Fibroblast of lung (primary cell): ENCODE data around the gene SLC35F5. TPM values are rescaled to one million over a fixed set of nuclear protein-coding genes. Genes with fewer than 3 reads are reported as not detected.
A peak's percentile ranks its signal among the peaks of the same experiment; 100 is the strongest.

Source experiments
- DNase-seq, 2 donors: peaks; one replicate each; pipeline versions ENCODE4 v3.0.0 to v3.0.0-alpha.2; 2010; ENCODE audit warnings: low read depth in 2 of 2
- H2AFZ ChIP-seq: 2 replicates; pipeline ENCODE4 v1.5.1; 2012; ENCODE audit warnings: low read length, control low read depth, inconsistent platforms
- H3K27ac ChIP-seq: 2 replicates; pipeline ENCODE4 v1.5.1; 2011; ENCODE audit warnings: low read length, control low read depth; ENCODE audit not compliant: insufficient read depth
- H3K27me3 ChIP-seq: 2 replicates; pipeline ENCODE4 v1.5.1; 2011; ENCODE audit warnings: mild to moderate bottlenecking, low read length; ENCODE audit not compliant: control insufficient read depth, insufficient read depth
- H3K36me3 ChIP-seq: 2 replicates; pipeline ENCODE4 v1.5.1; 2011; ENCODE audit warnings: low read length; ENCODE audit not compliant: control insufficient read depth, insufficient read depth
- H3K4me1 ChIP-seq: 2 replicates; pipeline ENCODE4 v1.5.1; 2011; ENCODE audit warnings: low read length; ENCODE audit not compliant: control insufficient read depth, insufficient read depth; ENCODE audit errors: extremely low read depth
- H3K4me2 ChIP-seq: 2 replicates; pipeline ENCODE4 v1.5.1; 2011; ENCODE audit warnings: low read length, control low read depth; ENCODE audit not compliant: insufficient read depth; ENCODE audit errors: extremely low read depth
- H3K4me3 ChIP-seq, 4 experiments: fragments of 200-600 bp in 1 of 4; sonication (generic) in 1 of 4; replicated peaks in 1 of 4; 2 replicates each; pipeline ENCODE4 v1.5.1; 2011 to 2016; ENCODE audit warnings: low read length in 4 of 4, low read depth in 3 of 4, mild to moderate bottlenecking in 3 of 4, control low read depth in 2 of 4, inconsistent platforms in 1 of 4, mixed read lengths in 1 of 4; ENCODE audit not compliant: insufficient read depth in 1 of 4; ENCODE audit errors: control extremely low read depth in 1 of 4
- H3K79me2 ChIP-seq: 2 replicates; pipeline ENCODE4 v1.5.1; 2012; ENCODE audit warnings: mild to moderate bottlenecking, low read length, inconsistent platforms; ENCODE audit not compliant: control insufficient read depth, insufficient read depth
- H3K9ac ChIP-seq: 2 replicates; pipeline ENCODE4 v1.5.1; 2011; ENCODE audit warnings: mild to moderate bottlenecking, low read length, control low read depth; ENCODE audit not compliant: insufficient read depth
- H3K9me3 ChIP-seq: 2 replicates; pipeline ENCODE4 v1.5.1; 2012; ENCODE audit warnings: low read depth, low read length; ENCODE audit not compliant: control insufficient read depth, insufficient read depth
- H4K20me1 ChIP-seq: 2 replicates; pipeline ENCODE4 v1.5.1; 2011; ENCODE audit warnings: low read length; ENCODE audit not compliant: control insufficient read depth, insufficient read depth; ENCODE audit errors: extremely low read depth
- CTCF ChIP-seq, 2 donors: IDR thresholded peaks in 1 of 2; conservative IDR thresholded peaks in 1 of 2; 1 replicate in 1 of 2; 2 replicates in 1 of 2; pipeline ENCODE4 v1.5.1; 2011 to 2012; ENCODE audit warnings: low read length in 2 of 2, control low read depth in 1 of 2, inconsistent platforms in 1 of 2, low read depth in 1 of 2, mild to moderate bottlenecking in 1 of 2
- EZH2 ChIP-seq: IDR thresholded peaks from 2 replicates; pipeline ENCODE4 v1.5.1; 2012; ENCODE audit warnings: low read length, control low read depth, mild to moderate bottlenecking; ENCODE audit errors: missing control alignments
- polyA plus RNA-seq, 2 donors: library from polyadenylated mRNA; depleted of rRNA in 1 of 2; stranded (reverse) in 1 of 2; unstranded in 1 of 2; fragments of >200 nt; gene quantifications; 2 replicates each; pipeline ENCODE4 v1.2.1, GENCODE V29; 2011 to 2012; ENCODE audit warnings: missing spikeins in 1 of 2
- total RNA-seq: library from RNA; depleted of rRNA; stranded (reverse); fragments of >200 nt; gene quantifications from 2 replicates; pipeline ENCODE4 v1.2.1, GENCODE V29; 2014

The SLC35F5 gene
- total and polyA plus RNA-seq, 2 donors (not counting 1 experiment from before 2014, with no cell fraction given): 86.1 to 245 TPM

- H3K4me1 ChIP-seq: peaks cover 15% of the 10 kb centered on the region
- peak overlapping the region; percentile 80 for H2AFZ ChIP-seq
- no peaks in the 10 kb centered on the region for H4K20me1 ChIP-seq
- H3K36me3 ChIP-seq: peaks cover under 1% of the 10 kb centered on the region
- H3K79me2 ChIP-seq: peaks cover 30% of the 10 kb centered on the region
- H3K27me3 ChIP-seq: no peaks in the 10 kb centered on the region
- no peak for TF ChIP-seq EZH2
- no peak for TF ChIP-seq CTCF (conservative IDR thresholded peaks at IDR 0.05 in 1 of 2, IDR thresholded peaks at IDR 0.05 in 1 of 2; ENCODE audit: low read depth in 1 of 2, low read length in 2 of 2)
- no peaks in the 10 kb centered on the region for H3K9me3 ChIP-seq
- peak overlapping the region; percentile 93 for H3K9ac ChIP-seq
- H3K4me2 ChIP-seq: peak overlapping the region; percentile 87
- peak overlapping the region; percentile 46 to 93 (median 77) for H3K4me3 ChIP-seq
- H3K27ac ChIP-seq: peak overlapping the region; percentile 96
- no peak for DNase-seq
These were observed 756 bp upstream of the SLC35F5 start for GRCh38 chr2:113757138-113757657.

DNA sequence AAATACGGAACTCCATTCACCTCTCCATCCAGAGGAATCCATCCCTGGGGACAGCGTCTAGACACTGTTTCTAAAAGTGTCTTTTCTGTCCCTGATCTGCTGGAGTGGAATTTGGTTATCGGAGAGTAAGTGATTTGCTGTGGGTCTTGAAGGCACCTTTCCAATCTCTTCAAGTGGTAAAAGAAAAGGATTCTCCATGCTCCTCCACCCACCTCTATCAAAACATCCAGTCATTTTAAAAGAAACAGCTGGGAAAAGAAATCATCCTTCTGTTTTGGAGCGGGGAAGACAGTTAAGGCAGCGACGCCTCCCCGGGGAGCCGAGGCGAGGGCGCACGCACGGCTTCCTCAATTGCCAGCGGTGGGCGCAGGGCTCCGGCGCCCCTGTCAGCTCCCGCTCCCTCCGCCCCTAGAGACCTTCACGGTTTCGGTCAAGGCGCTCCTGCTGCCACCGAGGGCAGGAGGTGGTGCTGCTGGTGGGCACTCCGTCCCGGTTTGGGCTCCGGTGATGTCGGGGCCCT is 547 bp downstream of the SLC35F5 start:
- no peaks in the 10 kb centered on the region for H3K9me3 ChIP-seq
- peaks cover 4% of the 10 kb centered on the region for H3K4me1 ChIP-seq
- TF ChIP-seq CTCF (conservative IDR thresholded peaks at IDR 0.05 in 1 of 2, IDR thresholded peaks at IDR 0.05 in 1 of 2; ENCODE audit: low read depth in 1 of 2, low read length in 2 of 2): no peak
- TF ChIP-seq EZH2: no peak
- no peaks in the 10 kb centered on the region for H3K27me3 ChIP-seq
- H3K9ac ChIP-seq: peak overlapping the region; percentile 91
- H3K4me2 ChIP-seq: peak overlapping the region; percentile 62
- no peaks in the 10 kb centered on the region for H4K20me1 ChIP-seq
- peaks cover 4% of the 10 kb centered on the region for H3K36me3 ChIP-seq
- peak overlapping the region; percentile 94 for H2AFZ ChIP-seq
- peak overlapping the region; percentile 96 for H3K27ac ChIP-seq
- no peak for DNase-seq
- H3K4me3 ChIP-seq: peak overlapping the region; percentile 46 to 94 (median 93)
- H3K79me2 ChIP-seq: peaks cover 36% of the 10 kb centered on the region

GRCh38 chr2:113755035-113755834 is 1.2 kb downstream of the SLC35F5 start:
- no peak for TF ChIP-seq CTCF (conservative IDR thresholded peaks at IDR 0.05 in 1 of 2, IDR thresholded peaks at IDR 0.05 in 1 of 2; ENCODE audit: low read depth in 1 of 2, low read length in 2 of 2)
- no peak for TF ChIP-seq EZH2
- H3K4me1 ChIP-seq: peaks cover 1% of the 10 kb centered on the region
- DNase-seq: peak; percentile 30
- peak overlapping the region; percentile 85 for H3K4me2 ChIP-seq
- peak overlapping the region; percentile 94 for H2AFZ ChIP-seq
- H4K20me1 ChIP-seq: no peaks in the 10 kb centered on the region
- H3K4me3 ChIP-seq: peak overlapping the region; percentile 46 to 94 (median 93)
- no peaks in the 10 kb centered on the region for H3K9me3 ChIP-seq
- peaks cover 42% of the 10 kb centered on the region for H3K79me2 ChIP-seq
- peak overlapping the region; percentile 96 for H3K27ac ChIP-seq
- H3K9ac ChIP-seq: peak overlapping the region; percentile 91
- no peaks in the 10 kb centered on the region for H3K27me3 ChIP-seq
- H3K36me3 ChIP-seq: peaks cover 6% of the 10 kb centered on the region
